GM19468 (cell line): ENCODE results near the gene ZNF808.
A peak's percentile ranks its signal among the peaks of the same experiment; 100 is the strongest.
"Not testable (repeated sequence)": the region's sequence is repeated elsewhere in the genome, so short reads cannot be mapped to it uniquely, and the experiment has no call there.

ENCODE experiments used
- ATAC-seq: cut with Tn5 transposase; IDR thresholded peaks from one replicate; pipeline ENCODE4 v1.9.1; 2021; ENCODE audit warnings: mild to moderate bottlenecking, moderate library complexity, moderate number of reproducible peaks; ENCODE audit not compliant: unreplicated experiment; ENCODE audit errors: extremely low read depth

Gene ZNF808

DNA sequence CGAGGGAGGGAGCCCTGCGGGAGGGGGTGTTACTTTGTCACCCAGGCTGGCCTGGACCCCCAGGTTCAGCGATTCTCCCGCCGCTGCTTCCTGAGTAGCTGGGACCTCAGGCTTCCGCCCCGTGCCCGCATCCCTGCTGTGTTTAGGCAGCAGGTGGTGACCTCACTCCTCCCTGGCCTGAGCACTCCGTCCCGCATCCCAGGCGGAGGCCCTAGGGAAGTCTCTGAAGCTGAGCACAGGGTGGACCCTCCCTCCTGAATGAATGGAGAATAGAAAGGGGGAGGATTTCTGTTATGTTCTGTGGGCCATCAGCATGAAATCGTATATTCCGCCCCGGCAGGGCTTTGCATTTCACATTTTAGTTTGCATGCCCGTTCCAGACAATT, 7.9 kb downstream of the ZNF808 start:
- ATAC-seq: not testable (repeated sequence)

- peak; percentile 23 for ATAC-seq
Measured at GRCh38 chr19:52535771-52536447, 8.4 kb downstream of the ZNF808 start.

- no peak for ATAC-seq
Measured at GRCh38 chr19:52536448-52536800, 9.0 kb downstream of the ZNF808 start.

- not testable (repeated sequence) for ATAC-seq
Measured at GRCh38 chr19:52538815-52539214, 11.3 kb downstream of the ZNF808 start.

DNA sequence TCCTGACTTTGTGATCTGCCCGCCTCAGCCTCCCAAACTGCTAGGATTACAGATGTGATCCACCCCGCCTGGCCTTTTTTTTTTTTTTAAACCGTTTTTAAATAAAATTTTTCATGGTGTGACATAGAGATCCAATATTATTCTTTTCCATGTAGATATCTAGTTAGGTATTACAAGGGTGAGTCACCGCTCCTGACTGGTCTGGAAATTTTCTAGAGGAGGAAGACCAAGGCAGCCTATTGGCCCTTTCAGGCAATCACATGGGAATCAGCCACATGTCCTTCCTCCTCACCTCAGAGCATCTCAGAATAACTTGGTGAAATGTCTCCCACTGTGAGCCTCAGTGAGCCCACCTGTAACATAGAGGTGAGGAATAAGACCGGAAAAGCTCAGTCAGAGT, 13.7 kb downstream of the ZNF808 start:
- ATAC-seq: not testable (repeated sequence)

DNA sequence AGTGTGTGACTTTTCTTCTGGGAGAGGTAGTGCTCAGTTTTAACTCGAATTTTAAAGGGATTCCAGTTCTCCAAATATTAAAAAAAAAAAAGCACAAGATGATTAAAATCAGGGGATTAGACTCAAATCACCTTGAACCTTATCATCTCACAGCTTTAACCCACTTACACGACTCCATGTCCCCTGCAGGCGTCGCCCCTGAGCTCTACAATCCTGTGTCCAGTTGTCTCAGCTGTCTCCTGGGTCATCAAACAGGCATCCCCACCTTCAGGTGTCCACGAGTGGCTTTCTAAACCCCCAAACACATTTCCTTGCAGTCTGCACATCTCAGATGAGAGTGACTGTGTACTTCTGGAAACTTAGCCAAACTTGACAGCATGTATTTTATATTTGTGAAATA, 14.1 kb downstream of the ZNF808 start:
- no peak for ATAC-seq

DNA sequence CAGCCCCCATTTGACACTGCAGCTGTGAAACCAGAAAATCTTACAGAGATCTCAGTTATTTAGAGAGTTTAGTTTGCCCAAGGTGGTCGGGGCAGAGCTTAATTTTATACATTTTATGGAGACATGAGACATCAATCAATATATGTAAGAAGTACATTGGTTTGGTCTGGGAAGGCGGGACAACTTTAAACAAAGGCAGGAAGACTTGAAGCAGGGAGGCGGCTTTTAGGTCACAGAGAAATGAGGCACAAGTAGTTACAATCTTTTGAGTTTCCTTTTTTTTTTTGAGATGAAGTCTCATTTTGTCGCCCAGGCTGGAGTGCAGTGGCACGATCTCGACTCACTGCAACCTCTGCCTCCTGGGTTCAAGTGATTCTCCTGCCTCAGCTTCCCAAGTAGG, 15.1 kb downstream of the ZNF808 start:
- ATAC-seq: not testable (repeated sequence)

- no peak for ATAC-seq
Measured at GRCh38 chr19:52542984-52543664, 15.7 kb downstream of the ZNF808 start.

- ATAC-seq: no peak
Measured at GRCh38 chr19:52554216-52554971, 26.9 kb downstream of the ZNF808 start.

DNA sequence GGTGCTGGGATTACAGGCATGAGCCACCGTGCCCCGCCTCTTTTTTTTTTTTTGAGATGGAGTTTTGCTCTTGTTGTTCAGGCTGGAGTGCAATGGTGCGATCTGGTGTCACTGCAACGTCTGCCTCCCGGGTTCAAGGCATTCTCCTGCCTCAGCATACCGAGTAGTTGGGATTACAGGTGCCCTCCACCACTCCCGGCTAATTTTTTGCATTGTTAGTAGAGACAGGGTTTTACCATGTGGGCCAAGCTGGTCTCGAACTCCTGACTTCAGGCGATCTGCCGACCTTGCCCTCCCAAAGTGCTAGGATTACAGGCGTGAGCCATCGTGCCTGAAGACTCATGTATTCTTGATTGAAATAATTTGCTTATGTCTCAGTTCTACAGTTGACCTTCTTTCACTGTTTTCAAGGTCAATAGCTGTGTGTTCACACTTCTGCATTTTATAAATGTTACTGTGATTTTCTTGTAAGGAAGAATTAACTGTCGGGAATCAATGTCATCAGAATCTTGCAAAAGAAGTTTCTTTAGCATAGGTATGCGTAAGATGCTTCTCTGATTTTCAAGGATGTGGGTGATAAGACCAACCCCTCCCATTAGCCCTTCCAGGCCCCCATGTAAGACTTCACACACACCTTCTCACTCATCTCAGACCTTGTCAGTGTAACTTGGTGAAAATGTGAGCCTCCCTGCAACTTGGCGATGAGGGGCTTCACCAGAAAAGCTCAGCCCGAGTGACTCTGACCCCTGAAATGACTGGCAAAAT, 29.9 kb downstream of the ZNF808 start:
- no peak for ATAC-seq

DNA sequence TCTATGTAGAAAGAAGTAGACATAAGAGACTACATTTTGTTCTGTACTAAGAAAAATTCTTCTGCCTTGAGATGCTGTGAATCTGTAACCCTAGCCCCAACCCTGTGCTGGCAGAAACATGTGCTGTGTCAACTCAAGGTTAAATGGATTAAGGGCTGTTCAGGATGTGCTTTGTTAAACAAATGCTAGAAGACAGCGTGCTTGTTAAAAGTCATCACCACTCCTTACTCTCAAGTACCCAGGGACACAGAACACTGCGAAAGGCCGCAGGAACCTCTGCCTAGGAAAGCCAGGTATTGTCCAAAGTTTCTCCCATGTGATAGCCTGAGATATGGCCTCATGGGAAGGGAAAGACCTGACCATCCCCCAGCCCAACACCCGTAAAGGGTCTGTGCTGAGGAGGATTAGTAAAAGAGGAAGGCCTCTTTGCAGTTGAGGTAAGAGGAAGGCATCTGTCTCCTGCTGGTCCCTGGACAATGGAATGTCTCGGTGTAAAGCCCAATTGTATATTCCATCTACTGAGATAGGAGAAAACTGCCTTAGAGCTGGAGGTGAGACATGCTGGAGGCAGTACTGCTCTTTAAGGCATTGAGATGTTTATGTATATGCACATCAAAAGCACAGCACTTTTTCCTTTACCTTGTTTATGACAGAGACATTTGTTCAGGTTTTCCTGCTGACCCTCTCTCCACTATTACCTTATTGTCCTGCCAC, 31.4 kb downstream of the ZNF808 start:
- not testable (repeated sequence) for ATAC-seq

DNA sequence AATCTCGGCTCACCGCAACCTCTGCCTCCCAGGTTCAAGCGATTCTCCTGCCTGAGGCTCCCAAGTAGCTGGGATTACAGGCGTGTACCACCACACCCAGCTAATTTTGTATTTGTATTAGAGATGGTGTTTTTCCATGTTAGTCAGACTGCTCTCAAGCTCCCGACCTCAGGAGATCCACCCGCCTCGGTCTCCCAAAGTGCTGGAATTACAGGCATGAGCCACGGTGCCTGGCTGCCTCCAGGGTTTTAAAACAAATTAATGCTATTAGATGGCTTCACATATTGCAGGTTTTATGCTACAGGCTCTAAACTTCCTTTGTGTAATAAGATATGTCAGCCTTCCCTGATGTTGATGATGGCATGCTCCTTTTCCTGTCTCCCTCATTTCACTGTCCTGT, 34.1 kb downstream of the ZNF808 start:
- not testable (repeated sequence) for ATAC-seq

GRCh38 chr19:52566121-52566520, 38.7 kb downstream of the ZNF808 start:
- no peak for ATAC-seq

DNA sequence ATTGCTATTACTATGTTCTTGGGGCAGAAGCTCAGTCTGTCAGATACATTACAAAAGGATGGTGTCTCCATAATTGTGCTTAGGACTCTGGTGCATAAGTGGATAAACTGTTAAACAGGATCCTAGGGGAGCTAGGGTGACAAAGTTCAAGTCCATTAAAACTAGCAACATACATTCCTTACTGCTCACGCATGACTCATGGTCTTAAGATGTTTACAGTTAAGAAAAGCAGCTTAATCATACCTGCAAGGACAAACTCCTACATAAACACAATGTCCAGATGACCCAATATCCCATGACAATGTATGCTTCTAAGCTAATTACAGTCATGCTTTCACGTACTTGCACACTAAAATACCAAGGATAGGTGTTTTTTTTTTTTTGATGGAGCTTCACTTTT, 39.1 kb downstream of the ZNF808 start:
- ATAC-seq: no peak

DNA sequence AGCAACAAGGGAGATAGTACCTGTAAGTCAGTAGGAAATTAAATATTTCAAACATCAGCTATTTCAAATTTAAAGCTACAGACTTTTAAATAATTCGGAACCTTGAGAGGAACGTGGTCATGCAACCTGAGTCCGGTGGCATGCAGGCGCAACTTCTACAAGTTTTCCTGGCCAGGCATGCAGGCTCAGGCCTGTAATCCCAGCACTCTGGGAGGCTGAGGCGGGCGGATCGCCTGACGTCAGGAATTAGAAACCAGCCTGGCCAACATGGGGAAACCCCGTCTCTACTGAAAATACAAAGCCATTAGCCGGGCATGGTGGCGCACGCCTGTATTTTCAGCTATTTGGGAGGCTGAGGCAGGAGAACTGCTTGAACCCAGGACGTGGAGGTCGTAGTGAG, 40.5 kb downstream of the ZNF808 start:
- ATAC-seq: no peak

- ATAC-seq: not testable (repeated sequence)
Measured at GRCh38 chr19:52569638-52569999, 42.2 kb downstream of the ZNF808 start.

GRCh38 chr19:52570000-52570861, 42.8 kb downstream of the ZNF808 start, which contains the start of gene ZNF701:
TSS of gene ZNF701 (plus strand) at chr19:52570287. CDS start at chr19:52574148, 3,861 bp downstream.
- peak; percentile 52 for ATAC-seq

DNA sequence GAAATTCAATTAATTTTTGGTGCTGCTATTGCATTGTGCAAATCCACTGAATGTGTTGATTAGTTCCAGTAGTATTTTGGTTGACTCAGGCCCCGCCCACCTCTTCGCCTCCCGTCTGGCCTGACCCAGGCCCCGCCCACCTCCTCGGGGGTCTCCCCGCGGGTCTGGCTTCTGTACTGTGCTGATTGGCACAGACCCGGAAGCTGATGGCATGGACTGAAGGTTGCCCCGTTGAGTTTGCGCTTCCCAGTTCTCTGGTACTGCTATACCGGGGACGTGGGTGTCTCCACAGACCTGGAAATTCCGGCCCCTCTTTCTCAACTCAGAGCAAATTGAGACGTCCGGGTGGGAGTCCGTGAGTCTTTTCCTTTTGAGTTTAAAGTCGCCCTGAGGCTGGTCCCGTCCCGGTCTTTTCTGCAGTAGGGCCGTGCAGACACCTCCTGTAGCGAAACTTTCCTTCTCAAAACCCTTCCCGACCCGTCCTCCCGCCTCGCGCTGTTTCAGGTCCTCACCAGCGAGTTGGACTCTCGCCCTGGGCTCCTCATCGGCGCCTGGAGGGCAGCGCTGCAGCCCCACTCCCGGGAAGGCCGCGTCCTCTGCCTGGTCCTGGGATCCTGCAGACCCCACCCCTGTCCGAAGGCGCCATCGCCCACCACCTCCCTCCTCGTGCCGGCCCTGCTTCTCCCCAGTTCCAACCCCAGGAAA, 57.4 kb downstream of the ZNF808 start:
- no peak for ATAC-seq
